Keratinocyte (primary cell): ENCODE measurements around the gene CD46. TPM values are rescaled to one million over a fixed set of nuclear protein-coding genes. Genes with fewer than 3 reads are reported as not detected.

Experiments
- DNase-seq: peaks from one replicate; pipeline ENCODE4 v3.0.0-alpha.2; 2011; ENCODE audit warnings: low read depth, missing footprints, low spot score
- FAIRE-seq: peaks from 2 replicates; lab custom pipeline; 2011; peaks lifted over from hg19 to GRCh38; lab: Jason Lieb, UNC
- H2AFZ ChIP-seq: 2 replicates; pipeline ENCODE4 v1.6.0; 2012; ENCODE audit warnings: low read length, control low read depth, inconsistent platforms; ENCODE audit not compliant: control insufficient read depth
- H3K27ac ChIP-seq: 2 replicates; pipeline ENCODE4 v1.5.1; 2011; ENCODE audit warnings: low read length; ENCODE audit not compliant: control insufficient read depth, insufficient read depth
- H3K27me3 ChIP-seq: 3 replicates; pipeline ENCODE4 v1.6.0; 2011; ENCODE audit warnings: low read length; ENCODE audit not compliant: control insufficient read depth, insufficient read depth; ENCODE audit errors: extremely low read depth
- H3K36me3 ChIP-seq, 2 experiments: 2 replicates in 1 of 2; 3 replicates in 1 of 2; pipeline ENCODE4 v1.5.1; 2011; ENCODE audit warnings: low read length in 2 of 2, mild to moderate bottlenecking in 1 of 2; ENCODE audit not compliant: control insufficient read depth in 2 of 2, insufficient read depth in 2 of 2; ENCODE audit errors: extremely low read depth in 1 of 2
- H3K4me1 ChIP-seq: 3 replicates; pipeline ENCODE4 v1.5.1; 2011; ENCODE audit warnings: low read length; ENCODE audit not compliant: control insufficient read depth, insufficient read depth; ENCODE audit errors: extremely low read depth
- H3K4me2 ChIP-seq: 3 replicates; pipeline ENCODE4 v1.6.0; 2011; ENCODE audit warnings: low read depth, low read length; ENCODE audit not compliant: control insufficient read depth, insufficient read depth; ENCODE audit errors: extremely low read depth
- H3K4me3 ChIP-seq, 3 experiments: fragments of 200-600 bp in 1 of 3; sonication (generic) in 1 of 3; 2 replicates in 2 of 3; 3 replicates in 1 of 3; pipeline ENCODE4 v1.5.1; 2011 to 2016; ENCODE audit warnings: low read length in 3 of 3, mild to moderate bottlenecking in 3 of 3, control low read depth in 2 of 3, inconsistent platforms in 1 of 3, low read depth in 1 of 3, mixed read lengths in 1 of 3, mixed run types in 1 of 3, moderate library complexity in 1 of 3; ENCODE audit not compliant: control insufficient read depth in 2 of 3, insufficient read depth in 2 of 3; ENCODE audit errors: extremely low read depth in 1 of 3
- H3K79me2 ChIP-seq: 2 replicates; pipeline ENCODE4 v1.6.0; 2012; ENCODE audit warnings: low read length; ENCODE audit not compliant: control insufficient read depth, insufficient read depth
- H3K9ac ChIP-seq: 3 replicates; pipeline ENCODE4 v1.6.0; 2011; ENCODE audit warnings: low read length; ENCODE audit not compliant: control insufficient read depth, insufficient read depth; ENCODE audit errors: extremely low read depth
- H3K9me1 ChIP-seq: 3 replicates; pipeline ENCODE4 v1.6.0; 2011; ENCODE audit warnings: low read length; ENCODE audit not compliant: control insufficient read depth, insufficient read depth; ENCODE audit errors: extremely low read depth
- H3K9me3 ChIP-seq: 2 replicates; pipeline ENCODE4 v1.5.1; 2012; ENCODE audit warnings: low read depth, low read length; ENCODE audit not compliant: control insufficient read depth
- H4K20me1 ChIP-seq: 3 replicates; pipeline ENCODE4 v1.6.0; 2011; ENCODE audit warnings: low read length; ENCODE audit not compliant: control insufficient read depth, insufficient read depth; ENCODE audit errors: extremely low read depth
- EZH2 ChIP-seq: IDR thresholded peaks from one replicate; pipeline ENCODE4 v1.6.1; 2012; ENCODE audit warnings: inconsistent platforms, mild to moderate bottlenecking, low read length, moderate library complexity
- dilution Hi-C: fragments of 300-500 bp; cut with MboI; formaldehyde crosslinking; loops from one replicate; pipeline ENCODE4 v1.7.0; 2020; ENCODE audit warnings: low sequenced_read_pairs; ENCODE audit not compliant: extremely low pct_ligation_motif_present
- polyA plus RNA-seq, 5 experiments: library from polyadenylated mRNA; depleted of rRNA in 3 of 5; stranded (reverse) in 3 of 5; stranded (forward) in 1 of 5; unstranded in 1 of 5; fragments of >200 nt; gene quantifications; 1 replicate in 1 of 5; 2 replicates in 3 of 5; 3 replicates in 1 of 5; pipeline versions ENCODE4 v1.2.1 to v1.2.3, GENCODE V29; 2011 to 2012; ENCODE audit warnings: missing spikeins in 2 of 5, low read depth in 1 of 5, low replicate concordance in 1 of 5
- TF ChIP-seq, protein P1 (sequence below), 3 experiments: IDR thresholded peaks in 1 of 3; conservative IDR thresholded peaks in 1 of 3; optimal IDR thresholded peaks in 1 of 3; 2 replicates in 2 of 3; 3 replicates in 1 of 3; pipeline versions ENCODE3 to v1.5.1; 2011; ENCODE audit warnings: low read length in 3 of 3, mild to moderate bottlenecking in 3 of 3, moderate library complexity in 2 of 3, control low read depth in 1 of 3, inconsistent platforms in 1 of 3; ENCODE audit not compliant: insufficient read depth in 2 of 3; ENCODE audit errors: extremely low read depth in 1 of 3

Gene CD46
- polyA plus RNA-seq, 1 donor (not counting 4 experiments of a cell fraction or from before 2014, with no cell fraction given): 298 TPM

DNA sequence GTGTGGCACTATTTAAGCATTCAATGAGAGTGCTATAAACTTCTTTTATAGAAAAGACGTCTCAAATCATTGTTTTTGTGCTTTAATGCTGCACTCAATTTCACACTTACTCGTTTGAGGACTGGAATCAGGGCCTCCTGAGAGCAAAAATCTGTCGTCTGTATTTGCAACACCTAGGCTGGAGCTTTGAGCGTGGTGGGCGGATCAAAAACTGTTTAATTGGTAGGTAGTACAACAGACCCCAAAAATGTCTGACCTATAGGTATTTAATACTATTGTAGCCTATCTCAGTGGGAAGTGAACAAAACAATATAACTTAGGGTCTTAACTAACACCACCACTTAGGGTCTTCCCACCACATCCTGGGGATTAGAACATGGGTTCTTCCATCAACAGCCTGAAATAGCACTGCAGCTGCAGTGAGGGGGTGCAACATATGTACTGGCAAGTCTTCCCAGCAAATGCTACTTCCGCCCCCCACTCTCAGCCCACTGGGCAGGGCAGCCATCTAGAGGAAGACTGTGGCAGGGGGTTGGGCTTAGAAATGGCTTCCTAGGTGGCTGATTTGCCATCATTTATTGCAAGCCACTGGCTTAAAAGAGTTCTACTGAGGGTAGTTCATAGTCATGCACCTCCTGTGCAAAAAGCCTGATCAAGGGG is 48.3 kb downstream of the CD46 start:
- H3K36me3 ChIP-seq: peaks cover 20 to 21% of the 10 kb centered on the region in 2 experiments
- dilution Hi-C loops: no loop called here
- H3K4me3 ChIP-seq: no peak overlapping the region
- no peak overlapping the region for H3K27ac ChIP-seq
- FAIRE-seq: no peak
- no peak for DNase-seq
- no peak overlapping the region for H3K4me2 ChIP-seq
- H3K9me1 ChIP-seq: no peaks in the 10 kb centered on the region
- no peak for TF ChIP-seq EZH2
- TF ChIP-seq, protein P1, sequence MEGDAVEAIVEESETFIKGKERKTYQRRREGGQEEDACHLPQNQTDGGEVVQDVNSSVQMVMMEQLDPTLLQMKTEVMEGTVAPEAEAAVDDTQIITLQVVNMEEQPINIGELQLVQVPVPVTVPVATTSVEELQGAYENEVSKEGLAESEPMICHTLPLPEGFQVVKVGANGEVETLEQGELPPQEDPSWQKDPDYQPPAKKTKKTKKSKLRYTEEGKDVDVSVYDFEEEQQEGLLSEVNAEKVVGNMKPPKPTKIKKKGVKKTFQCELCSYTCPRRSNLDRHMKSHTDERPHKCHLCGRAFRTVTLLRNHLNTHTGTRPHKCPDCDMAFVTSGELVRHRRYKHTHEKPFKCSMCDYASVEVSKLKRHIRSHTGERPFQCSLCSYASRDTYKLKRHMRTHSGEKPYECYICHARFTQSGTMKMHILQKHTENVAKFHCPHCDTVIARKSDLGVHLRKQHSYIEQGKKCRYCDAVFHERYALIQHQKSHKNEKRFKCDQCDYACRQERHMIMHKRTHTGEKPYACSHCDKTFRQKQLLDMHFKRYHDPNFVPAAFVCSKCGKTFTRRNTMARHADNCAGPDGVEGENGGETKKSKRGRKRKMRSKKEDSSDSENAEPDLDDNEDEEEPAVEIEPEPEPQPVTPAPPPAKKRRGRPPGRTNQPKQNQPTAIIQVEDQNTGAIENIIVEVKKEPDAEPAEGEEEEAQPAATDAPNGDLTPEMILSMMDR (optimal IDR thresholded peaks at IDR 0.05 in 1 of 3, IDR thresholded peaks at IDR 0.05 in 1 of 3, conservative IDR thresholded peaks at IDR 0.05 in 1 of 3; ENCODE audit: extremely low read depth in 1 of 3, insufficient read depth in 2 of 3, low read length in 3 of 3): no peak
- H3K9ac ChIP-seq: no peak overlapping the region
- no peaks in the 10 kb centered on the region for H3K79me2 ChIP-seq
- H3K4me1 ChIP-seq: peaks cover 17% of the 10 kb centered on the region
- no peak overlapping the region for H2AFZ ChIP-seq
- H3K9me3 ChIP-seq: no peaks in the 10 kb centered on the region
- H4K20me1 ChIP-seq: no peaks in the 10 kb centered on the region
- no peaks in the 10 kb centered on the region for H3K27me3 ChIP-seq

DNA sequence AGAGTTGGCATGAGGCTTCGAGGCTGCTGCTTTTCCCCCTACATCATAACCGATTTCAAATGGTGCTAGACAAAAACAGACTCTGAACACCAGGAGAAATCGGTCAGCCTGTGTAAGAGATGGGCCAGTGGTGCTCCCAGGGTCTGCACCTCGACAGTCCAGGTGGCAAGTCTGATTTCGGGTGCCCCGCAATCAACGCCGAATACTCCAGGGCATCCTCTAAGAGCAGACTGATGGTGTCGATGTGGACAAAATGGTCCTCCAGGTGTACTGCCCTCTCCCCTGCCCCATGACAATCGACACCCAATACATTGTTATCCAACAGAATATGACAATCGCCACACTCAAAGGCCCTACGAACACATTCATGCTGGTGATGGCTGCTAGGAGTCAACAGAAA is 50.0 kb downstream of the CD46 start:
- no peak overlapping the region for H2AFZ ChIP-seq
- no peak overlapping the region for H3K9ac ChIP-seq
- H3K27me3 ChIP-seq: no peaks in the 10 kb centered on the region
- FAIRE-seq (no peak), DNase-seq (no peak)
- peaks cover 18 to 23% of the 10 kb centered on the region in 2 experiments for H3K36me3 ChIP-seq
- no peaks in the 10 kb centered on the region for H3K9me3 ChIP-seq
- no peak overlapping the region for H3K27ac ChIP-seq
- no peaks in the 10 kb centered on the region for H3K9me1 ChIP-seq
- dilution Hi-C loops: no loop called here
- H3K4me1 ChIP-seq: peaks cover 34% of the 10 kb centered on the region
- no peak overlapping the region for H3K4me3 ChIP-seq
- H4K20me1 ChIP-seq: no peaks in the 10 kb centered on the region
- peaks cover 2% of the 10 kb centered on the region for H3K79me2 ChIP-seq
- no peak overlapping the region for H3K4me2 ChIP-seq
- TF ChIP-seq EZH2: no peak
- TF ChIP-seq, protein P1 (optimal IDR thresholded peaks at IDR 0.05 in 1 of 3, IDR thresholded peaks at IDR 0.05 in 1 of 3, conservative IDR thresholded peaks at IDR 0.05 in 1 of 3; ENCODE audit: extremely low read depth in 1 of 3, insufficient read depth in 2 of 3, low read length in 3 of 3): no peak
